Small intestine (tissue), 16 donors: ENCODE measurements around the gene MYB. TPM values are rescaled to one million over a fixed set of nuclear protein-coding genes. Genes with fewer than 3 reads are reported as not detected.
"Not testable (repeated sequence)": the region's sequence is repeated elsewhere in the genome, so short reads cannot be mapped to it uniquely, and the experiment has no call there.

Experiments
- DNase-seq, 2 donors: peaks; one replicate each; pipeline versions ENCODE4 v3.0.0 to v3.0.0-alpha.2; 2013
- FAIRE-seq: peaks from 2 replicates; lab custom pipeline; 2012; peaks lifted over from hg19 to GRCh38; lab: Jason Lieb, UNC
- H3K27ac ChIP-seq, 3 donors: one replicate each; pipeline ENCODE4 v1.5.1; 2013; ENCODE audit warnings: low read length in 2 of 3, mild to moderate bottlenecking in 2 of 3, control low read depth in 1 of 3, inconsistent platforms in 1 of 3, low read depth in 1 of 3, moderate library complexity in 1 of 3
- H3K27me3 ChIP-seq, 3 donors: one replicate each; pipeline ENCODE4 v1.6.1; 2013; ENCODE audit warnings: low read length in 3 of 3, inconsistent platforms in 1 of 3; ENCODE audit not compliant: control insufficient read depth in 3 of 3, insufficient read depth in 3 of 3
- H3K36me3 ChIP-seq, 3 donors: one replicate each; pipeline ENCODE4 v1.6.1; 2013; ENCODE audit warnings: low read length in 3 of 3, inconsistent platforms in 1 of 3, low read depth in 1 of 3, mild to moderate bottlenecking in 1 of 3, moderate library complexity in 1 of 3; ENCODE audit not compliant: control insufficient read depth in 3 of 3, insufficient read depth in 2 of 3
- H3K4me1 ChIP-seq, 3 donors: one replicate each; pipeline ENCODE4 v1.6.1; 2013; ENCODE audit warnings: low read length in 2 of 3, inconsistent platforms in 1 of 3, low read depth in 1 of 3, mild to moderate bottlenecking in 1 of 3, moderate library complexity in 1 of 3; ENCODE audit not compliant: control insufficient read depth in 3 of 3, insufficient read depth in 2 of 3
- H3K4me3 ChIP-seq, 3 donors: one replicate each; pipeline ENCODE4 v1.5.1; 2013; ENCODE audit warnings: low read length in 3 of 3, control low read depth in 1 of 3, inconsistent platforms in 1 of 3, low read depth in 1 of 3, mild to moderate bottlenecking in 1 of 3, moderate library complexity in 1 of 3
- H3K9me3 ChIP-seq, 2 donors: one replicate each; pipeline ENCODE4 v1.6.1; 2013; ENCODE audit warnings: low read depth in 1 of 2, low read length in 1 of 2; ENCODE audit not compliant: control insufficient read depth in 2 of 2, insufficient read depth in 1 of 2
- WGBS, 3 donors: extraction: QIAGEN DNeasy Blood & Tissue Kit; methylation state at CpG; one replicate each; pipeline ENCODE4 v1.1.7; 2013; 5-methylcytosine and 5-hydroxymethylcytosine counted together
- long read RNA-seq, 10 donors: transcript quantifications; one replicate each; lab custom pipeline, GENCODE V29; 2026
- polyA plus RNA-seq, 4 donors: library from polyadenylated mRNA; stranded (reverse) in 3 of 4; unstranded in 1 of 4; fragments of 200-250 nt in 3 of 4; fragments of 120-200 nt in 1 of 4; gene quantifications; one replicate each; pipeline versions ENCODE4 v1.2.1 to v1.2.3, GENCODE V29; 2013
- donor health status: healthy with polysubstance abuse.
- donor health status: control.
- donor health status: control.
- donor health status: Bipolar disorder and iron deficiency.
- donor health status: healthy.

The MYB gene
- 10 to 100 TPM in 2 of 4 donors, 1 to 10 TPM in 2; 1.6 to 19.8 (median 7.4) TPM for polyA plus RNA-seq
- long read RNA-seq, donor 1, partial matches to known transcripts: 0 of 1 reads
- long read RNA-seq, donor 1, other reads (novel, unspliced or antisense): 0 of 1 reads
- long read RNA-seq, donor 2: 0 reads
- long read RNA-seq, donor 3, partial matches to known transcripts: 0 of 1 reads
- long read RNA-seq, donor 3, other reads (novel, unspliced or antisense): 0 of 1 reads
- long read RNA-seq, donor 4: 0 reads
- long read RNA-seq, donor 5: 0 reads
- long read RNA-seq, donor 6, partial matches to known transcripts: 0 of 2 reads
- long read RNA-seq, donor 6, other reads (novel, unspliced or antisense): 0 of 2 reads
- long read RNA-seq, donor 7: 0 reads
- long read RNA-seq, donor 8: 0 reads
- long read RNA-seq, donor 9: 0 reads
- long read RNA-seq, donor 10, partial matches to known transcripts: 5 of 7 reads
- long read RNA-seq, donor 10, other reads (novel, unspliced or antisense): 0 of 7 reads

DNA sequence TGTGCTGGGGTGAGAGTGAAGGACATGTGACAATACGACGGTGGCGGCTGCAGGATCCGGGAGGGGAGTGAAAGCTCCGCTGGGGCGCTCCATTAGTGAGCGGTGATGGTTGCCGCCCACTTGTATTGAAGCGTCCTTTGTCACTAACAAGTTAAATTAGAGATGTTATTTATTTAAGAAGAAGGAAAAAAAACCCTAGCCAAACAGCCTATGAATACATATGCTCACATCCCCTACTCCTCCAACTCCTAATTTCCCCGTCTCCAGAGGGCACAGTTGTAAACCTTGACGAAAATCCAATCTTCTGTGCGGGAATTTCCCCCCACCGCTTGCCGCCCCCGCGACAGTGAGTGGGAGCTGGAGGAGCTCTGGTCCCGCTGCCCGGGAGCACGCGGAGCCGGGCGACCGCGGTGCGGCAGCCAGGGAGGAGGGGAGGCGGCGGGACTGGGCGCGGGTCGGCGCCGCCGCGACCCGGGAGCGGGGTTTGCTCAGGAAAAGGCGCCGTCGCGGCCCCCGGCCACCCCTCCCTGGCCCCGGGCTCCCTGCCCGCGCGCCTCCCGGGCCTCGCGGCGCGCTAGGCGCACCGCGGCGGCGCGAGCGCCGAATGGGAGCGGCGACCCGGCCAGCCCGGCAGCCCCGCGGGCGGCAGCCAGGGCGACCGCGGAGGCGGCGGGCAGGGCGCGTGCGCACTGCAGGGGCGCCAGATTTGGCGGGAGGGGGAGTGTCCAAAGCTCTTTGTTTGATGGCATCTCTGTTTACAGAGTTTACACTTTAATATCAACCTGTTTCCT, at the start of gene MYB:
TSS of gene MYB (plus strand) at position 767 of the 791 bp plus-strand sequence. CDS start 206 bp downstream, outside the sequence.
- Histone ChIP-seq H3K4me1 (peaks cover 0 to 6% (median 0%) of the 10 kb centered on the region in 3 donors), H3K9me3 (no peaks in the 10 kb centered on the region), H3K36me3 (no peaks in the 10 kb centered on the region), H3K27me3 (peaks cover 0 to 10% (median 2%) of the 10 kb centered on the region in 3 donors), H3K4me3 (peak within 1 kb of the TSS; percentile 62 to 82 (median 79)), H3K27ac (peak within 1 kb of the TSS; percentile 35 to 74 (median 62))
- WGBS, 3 donors: 0 to 1% (median 0%) methylated on average over 50 to 75 of the region's 75 CpGs
- no peak for FAIRE-seq
- DNase-seq: peak; percentile 77 to 86

DNA sequence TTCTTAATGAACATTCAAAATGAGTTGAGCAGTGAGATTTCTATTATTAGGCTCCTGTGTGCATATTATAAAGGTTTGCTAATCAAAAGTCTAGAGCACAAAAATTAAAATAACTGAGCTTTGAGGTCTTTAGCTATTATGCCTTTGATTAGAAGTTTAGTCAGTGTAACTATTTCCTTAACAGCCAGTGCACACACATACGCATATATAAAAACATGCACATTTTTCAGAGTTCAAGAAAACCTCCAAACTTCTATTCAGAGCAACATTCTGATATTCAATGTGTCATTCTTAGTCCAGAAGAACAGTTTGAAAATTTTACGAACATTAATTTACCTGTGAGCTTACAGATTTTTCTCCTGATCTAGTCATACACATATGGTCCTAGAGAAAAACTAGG, 48.3 kb upstream of the MYB start:
- no peak overlapping the region for H3K4me3 ChIP-seq
- H3K36me3 ChIP-seq: no peaks in the 10 kb centered on the region
- peaks cover 0 to 3% (median 0%) of the 10 kb centered on the region in 3 donors for H3K4me1 ChIP-seq
- WGBS, 3 donors: 91 to 99% (median 96%) methylated on average over 2 of the region's 2 CpGs
- H3K27me3 ChIP-seq: no peaks in the 10 kb centered on the region
- DNase-seq: no peak
- H3K27ac ChIP-seq: no peak overlapping the region
- H3K9me3 ChIP-seq: no peaks in the 10 kb centered on the region
- no peak for FAIRE-seq

- 87 to 95% (median 87%) methylated on average over 4 of the region's 4 CpGs for WGBS, 3 donors
- FAIRE-seq (no peak), DNase-seq (no peak)
- H3K4me1 ChIP-seq: peaks cover 0 to 3% (median 0%) of the 10 kb centered on the region in 3 donors
- H3K27me3 ChIP-seq: no peaks in the 10 kb centered on the region
- no peak overlapping the region for H3K4me3 ChIP-seq
- no peak overlapping the region for H3K27ac ChIP-seq
- no peaks in the 10 kb centered on the region for H3K36me3 ChIP-seq
- H3K9me3 ChIP-seq: no peaks in the 10 kb centered on the region
Observed at GRCh38 chr6:135135835-135136234, 45.3 kb upstream of the MYB start.

DNA sequence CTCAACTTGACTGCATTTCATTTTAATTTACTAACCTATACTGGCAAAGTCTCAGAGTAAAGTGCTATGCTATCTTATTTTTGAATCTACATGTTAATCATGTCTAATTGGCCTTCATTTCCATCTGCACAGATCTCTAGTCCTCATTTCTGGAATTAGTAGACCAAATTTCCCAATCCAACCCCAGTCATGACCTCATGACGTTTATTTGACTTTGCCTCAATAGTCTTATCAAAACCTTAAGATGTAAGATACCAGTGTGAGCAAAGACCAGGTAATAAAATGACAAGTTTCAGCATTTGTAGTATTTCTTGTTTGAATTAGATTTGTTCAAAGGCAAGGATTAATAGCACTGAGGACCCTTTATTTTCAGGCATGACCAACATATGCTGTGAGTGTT, 43.3 kb upstream of the MYB start:
- Histone ChIP-seq H3K36me3 (no peaks in the 10 kb centered on the region), H3K4me3 (no peak overlapping the region), H3K9me3 (no peaks in the 10 kb centered on the region), H3K27me3 (no peaks in the 10 kb centered on the region), H3K4me1 (peaks cover 0 to 3% (median 0%) of the 10 kb centered on the region in 3 donors), H3K27ac (no peak overlapping the region)
- peak; percentile 38 to 66 for DNase-seq
- 9 to 68% (median 24%) methylated on average over 1 of the region's 1 CpG for WGBS, 3 donors
- no peak for FAIRE-seq

DNA sequence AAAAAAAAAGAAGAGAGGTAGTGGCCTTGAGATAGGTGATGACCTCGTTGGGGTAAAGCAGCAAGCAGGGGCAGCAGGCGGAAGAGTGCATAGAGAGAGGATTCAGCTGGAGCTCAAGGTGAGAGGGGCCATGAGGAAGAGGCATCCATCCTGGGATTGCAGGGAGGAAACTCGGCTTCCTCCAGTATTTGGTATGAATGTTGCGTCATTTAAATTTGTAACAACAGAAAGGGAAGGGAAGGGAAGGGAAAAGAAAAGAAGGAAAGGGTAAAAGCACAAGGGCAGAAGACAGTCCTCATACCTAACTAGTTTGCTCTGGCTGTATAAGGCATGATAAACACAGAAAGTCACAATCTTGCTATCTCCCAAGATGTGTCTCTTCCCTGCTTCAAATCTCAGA, 39.9 kb upstream of the MYB start:
- no peaks in the 10 kb centered on the region for H3K27me3 ChIP-seq
- H3K27ac ChIP-seq: no peak overlapping the region
- no peak overlapping the region for H3K4me3 ChIP-seq
- no peaks in the 10 kb centered on the region for H3K36me3 ChIP-seq
- H3K9me3 ChIP-seq: no peaks in the 10 kb centered on the region
- FAIRE-seq (no peak), DNase-seq (no peak)
- peaks cover 0 to 3% (median 0%) of the 10 kb centered on the region in 3 donors for H3K4me1 ChIP-seq
- 81 to 90% (median 82%) methylated on average over 4 of the region's 4 CpGs for WGBS, 3 donors

GRCh38 chr6:135141728-135142127, 39.4 kb upstream of the MYB start:
- Histone ChIP-seq H3K4me1 (peaks cover 0 to 1% (median 0%) of the 10 kb centered on the region in 3 donors), H3K27me3 (no peaks in the 10 kb centered on the region), H3K4me3 (no peak overlapping the region), H3K9me3 (no peaks in the 10 kb centered on the region), H3K27ac (no peak overlapping the region), H3K36me3 (no peaks in the 10 kb centered on the region)
- DNase-seq (no peak), FAIRE-seq (no peak)

- H3K9me3 ChIP-seq, H3K27me3 ChIP-seq, H3K4me1 ChIP-seq, H3K4me3 ChIP-seq, H3K27ac ChIP-seq, FAIRE-seq, H3K36me3 ChIP-seq, DNase-seq: not testable (repeated sequence)
- WGBS, 3 donors: 93 to 100% (median 100%) methylated on average over 1 of the region's 1 CpG
Observed at GRCh38 chr6:135142232-135142631, 38.9 kb upstream of the MYB start.

GRCh38 chr6:135144673-135145062, 36.4 kb upstream of the MYB start:
- no peaks in the 10 kb centered on the region for H3K9me3 ChIP-seq
- no peak for FAIRE-seq

More at GRCh38 chr6:135144673-135145062, 36.4 kb upstream of the MYB start:
- Histone ChIP-seq H3K4me3 (no peak overlapping the region), H3K4me1 (no peaks in the 10 kb centered on the region), H3K27me3 (no peaks in the 10 kb centered on the region), H3K36me3 (no peaks in the 10 kb centered on the region), H3K27ac (no peak overlapping the region)
- WGBS, 3 donors: 24 to 32% (median 30%) methylated on average over 4 of the region's 4 CpGs
- no peak for DNase-seq
